Astrocyte of the spinal cord (primary cell): ENCODE measurements around the gene MARCKSL1.
"Not testable (repeated sequence)": the region's sequence is repeated elsewhere in the genome, so short reads cannot be mapped to it uniquely, and the experiment has no call there.

Experiments used
- DNase-seq: peaks from one replicate; pipeline ENCODE4 v3.0.0; 2011; ENCODE audit warnings: low read depth, low spot score
- H3K4me3 ChIP-seq: 2 replicates; pipeline ENCODE4 v1.5.1; 2011; ENCODE audit warnings: low read depth, mild to moderate bottlenecking, low read length, moderate library complexity
- CTCF ChIP-seq: IDR thresholded peaks from 2 replicates; pipeline ENCODE4 v1.5.1; 2012; ENCODE audit warnings: low read depth, mild to moderate bottlenecking, low read length, inconsistent platforms
- in situ Hi-C: cut with HindIII; loops from 2 replicates; pipeline ENCODE4 v1.10.0; 2017; ENCODE audit warnings: low sequenced_read_pairs

MARCKSL1 gene

GRCh38 chr1:32361308-32361673, 25.3 kb upstream of the MARCKSL1 start:
- H3K4me3 ChIP-seq: no peak overlapping the region
- in situ Hi-C loops: no loop called here
- TF ChIP-seq CTCF: no peak
- no peak for DNase-seq

- no peak for DNase-seq
- in situ Hi-C loops: no loop called here
- no peak overlapping the region for H3K4me3 ChIP-seq
- TF ChIP-seq CTCF: no peak
These were observed 22.4 kb upstream of the MARCKSL1 start for GRCh38 chr1:32358435-32358834.

GRCh38 chr1:32357614-32358013, 21.6 kb upstream of the MARCKSL1 start:
- in situ Hi-C loops: no loop called here
- H3K4me3 ChIP-seq: no peak overlapping the region
- DNase-seq: no peak
- no peak for TF ChIP-seq CTCF

- H3K4me3 ChIP-seq: no peak overlapping the region
- in situ Hi-C loops: no loop called here
- no peak for TF ChIP-seq CTCF
- no peak for DNase-seq
These were observed 20.4 kb upstream of the MARCKSL1 start for GRCh38 chr1:32356478-32356877.

GRCh38 chr1:32355778-32356177, 19.7 kb upstream of the MARCKSL1 start:
- DNase-seq, in situ Hi-C loops, H3K4me3 ChIP-seq: not testable (repeated sequence)

GRCh38 chr1:32353886-32354570, 18.0 kb upstream of the MARCKSL1 start:
- no peak for DNase-seq

GRCh38 chr1:32353431-32353830, 17.4 kb upstream of the MARCKSL1 start:
- DNase-seq: no peak
- H3K4me3 ChIP-seq: no peak overlapping the region
- no peak for TF ChIP-seq CTCF
- in situ Hi-C loops: no loop called here

More at GRCh38 chr1:32353886-32354570, 18.0 kb upstream of the MARCKSL1 start:
- in situ Hi-C loops: no loop called here
- no peak for TF ChIP-seq CTCF
- no peak overlapping the region for H3K4me3 ChIP-seq
